OCI-LY7 (cell line): ENCODE results near the gene RETSAT.

ENCODE experiments used
- CTCF ChIP-seq: fragments of 200-600 bp; sonication (generic); conservative IDR thresholded peaks from 2 replicates; pipeline ENCODE4 v1.5.1; 2014; ENCODE audit warnings: mild to moderate bottlenecking, antibody characterized with exemption, low read length, moderate library complexity, mixed read lengths
- EZH2phosphoT487 ChIP-seq: fragments of 200-600 bp; sonication (generic); IDR thresholded peaks from 2 replicates; pipeline ENCODE4 v1.6.1; 2018; ENCODE audit warnings: low read depth, borderline replicate concordance, mild to moderate bottlenecking, mixed run types, antibody characterized with exemption, low read length, moderate library complexity, mixed read lengths

- TF ChIP-seq CTCF (no peak), EZH2phosphoT487 (no peak)
These were observed 714 bp upstream of the RETSAT start for GRCh38 chr2:85355073-85355410.
